GM12878 (cell line): ENCODE results near the gene GABRR3. TPM values are rescaled to one million over a fixed set of nuclear protein-coding genes. Genes with fewer than 3 reads are reported as not detected.

Experiments used
- ATAC-seq: fragments of 200-7000 bp; cut with Tn5 transposase; 3 replicates; pipeline ENCODE4 v1.9.1; 2020; ENCODE audit warnings: mild to moderate bottlenecking, moderate library complexity
- BruUV-seq: library from RNA; stranded (reverse); fragments of 400-500 nt; replicated peaks from 2 replicates; lab custom pipeline; 2021; lab: Mats Ljungman, UMichigan
- CTCF ChIA-PET: fragments of 300-600 bp; sonication (Branson Sonifier 250); formaldehyde crosslinking; extraction: SDS; loops from one replicate; lab custom pipeline; 2021; ENCODE audit warnings: inconsistent platforms; lab: Yijun Ruan, JAX
- POLR2A ChIA-PET: fragments of 350-600 bp; formaldehyde crosslinking; extraction: SDS; loops from one replicate; lab custom pipeline; 2021; ENCODE audit warnings: inconsistent platforms; lab: Charles Lee
- RAD21 ChIA-PET: fragments of 300-600 bp; sonication (Branson Sonifier 250); formaldehyde crosslinking; loops from one replicate; lab custom pipeline; 2023; ENCODE audit warnings: antibody characterized with exemption; ENCODE audit not compliant: unreplicated experiment; lab: Charles Lee
- SMC1A ChIA-PET: fragments of 300-600 bp; sonication (Branson Sonifier 250); formaldehyde crosslinking; loops from one replicate; lab custom pipeline; 2023; ENCODE audit not compliant: unreplicated experiment, uncharacterized antibody; lab: Charles Lee
- DNase-seq: peaks from one replicate; pipeline ENCODE4 v3.0.0-alpha.2; 2011; ENCODE audit warnings: low read depth, low spot score
- FAIRE-seq: peaks from 3 replicates; lab custom pipeline; 2011; peaks lifted over from hg19 to GRCh38; lab: Jason Lieb, UNC
- H2AFZ ChIP-seq: 2 replicates; pipeline ENCODE4 v1.6.0; 2011; ENCODE audit warnings: low read depth, low read length, control low read depth; ENCODE audit not compliant: control insufficient read depth
- H3K27ac ChIP-seq: 2 replicates; pipeline ENCODE4 v1.5.1; 2011; ENCODE audit warnings: control low read depth; ENCODE audit not compliant: control insufficient read depth, insufficient read depth
- H3K27me3 ChIP-seq, 2 experiments: replicated peaks in 1 of 2; 2 replicates each; pipeline versions ENCODE4 v1.6.0 to v1.6.1; 2011; ENCODE audit warnings: low read length in 1 of 2; ENCODE audit not compliant: control insufficient read depth in 2 of 2, insufficient read depth in 2 of 2
- H3K36me3 ChIP-seq, 2 experiments: 2 replicates each; pipeline ENCODE4 v1.5.1; 2011; ENCODE audit warnings: low read length in 1 of 2; ENCODE audit not compliant: control insufficient read depth in 2 of 2, insufficient read depth in 2 of 2
- H3K4me1 ChIP-seq: 2 replicates; pipeline ENCODE4 v1.6.1; 2011; ENCODE audit warnings: mild to moderate bottlenecking, low read length, moderate library complexity, mixed read lengths; ENCODE audit not compliant: control insufficient read depth, insufficient read depth
- H3K4me2 ChIP-seq: 2 replicates; pipeline ENCODE4 v1.6.0; 2011; ENCODE audit warnings: control low read depth; ENCODE audit not compliant: control insufficient read depth, insufficient read depth
- H3K4me3 ChIP-seq: fragments of 200-600 bp; sonication (generic); 2 replicates; pipeline ENCODE4 v1.5.1; 2016
- H3K79me2 ChIP-seq: 2 replicates; pipeline ENCODE4 v1.6.0; 2011; ENCODE audit warnings: low read length; ENCODE audit not compliant: control insufficient read depth, insufficient read depth
- H3K9ac ChIP-seq: 2 replicates; pipeline ENCODE4 v1.8.0; 2011; ENCODE audit warnings: low read length, control low read depth, mixed read lengths; ENCODE audit not compliant: control insufficient read depth, insufficient read depth
- H3K9me3 ChIP-seq: replicated peaks from 3 replicates; pipeline ENCODE4 v1.5.1; 2011; ENCODE audit warnings: mild to moderate bottlenecking, low read length; ENCODE audit not compliant: control insufficient read depth, insufficient read depth
- H4K20me1 ChIP-seq: 2 replicates; pipeline ENCODE4 v1.6.0; 2011; ENCODE audit not compliant: control insufficient read depth, insufficient read depth
- JUND ChIP-seq: IDR thresholded peaks from 2 replicates; pipeline ENCODE4 v1.6.1; 2012; ENCODE audit warnings: low read depth, mild to moderate bottlenecking, low read length, improper control_type of control experiment, moderate library complexity
- MEF2A ChIP-seq: IDR thresholded peaks from 2 replicates; pipeline ENCODE4 v1.6.1; 2011; ENCODE audit warnings: low read depth, mild to moderate bottlenecking, low read length, moderate library complexity; ENCODE audit not compliant: insufficient read depth
- PAX5 ChIP-seq: IDR thresholded peaks from 2 replicates; pipeline ENCODE4 v1.6.1; 2011; ENCODE audit warnings: low read depth, low read length, borderline replicate concordance
- SMC3 ChIP-seq: IDR thresholded peaks from 2 replicates; pipeline ENCODE4 v1.6.1; 2011; ENCODE audit warnings: low read length, improper control_type of control experiment, borderline replicate concordance
- WRNIP1 ChIP-seq: IDR thresholded peaks from 2 replicates; pipeline ENCODE4 v1.6.1; 2011; ENCODE audit warnings: low read depth, low read length, improper control_type of control experiment, borderline replicate concordance
- ZNF622 ChIP-seq: fragments of 450-650 bp; IDR thresholded peaks from 2 replicates; pipeline ENCODE4 v1.6.1; 2017; ENCODE audit warnings: mild to moderate bottlenecking, inconsistent platforms
- WGBS: methylation state at CpG from one replicate; pipeline ENCODE4 v1.1.6; 2016; ENCODE audit warnings: low lambda C conversion rate; ENCODE audit not compliant: insufficient replicate concordance, insufficient coverage; ENCODE audit errors: missing lambda C conversion rate; 5-methylcytosine and 5-hydroxymethylcytosine counted together
- in situ Hi-C: fragments of 300-500 bp; cut with MboI; formaldehyde crosslinking; loops from 9 replicates; pipeline ENCODE4 v1.14.3; 2018; ENCODE audit warnings: mixed read lengths
- intact Hi-C: fragments of 100-400 bp; cut with micrococcal nuclease; formaldehyde crosslinking; loops from one replicate; pipeline ENCODE4 v1.14.2; 2022; ENCODE audit not compliant: unreplicated experiment
- polyA plus RNA-seq, 11 experiments: library from polyadenylated mRNA; depleted of rRNA in 4 of 11; unstranded in 6 of 11; stranded (reverse) in 5 of 11; fragments of >200 nt; fragmentation: Nextera tagmentation in 4 of 11; fragmentation: Illumina TruSeq in 1 of 11; extraction: Ambion mirVana in 4 of 11; extraction: Trizol in 1 of 11; gene quantifications; 1 replicate in 1 of 11; 2 replicates in 10 of 11; pipeline versions ENCODE4 v1.2.1 to v1.2.3, GENCODE V29; 2011 to 2016; ENCODE audit warnings: inconsistent platforms in 2 of 11, missing spikeins in 2 of 11, low read depth in 1 of 11
- total RNA-seq, 4 experiments: library from RNA; depleted of rRNA in 3 of 4; stranded (reverse); fragments of >200 nt in 3 of 4; fragmentation: Illumina TruSeq in 1 of 4; extraction: Trizol in 1 of 4; gene quantifications; 2 replicates each; pipeline versions ENCODE4 v1.2.1 to v1.2.3, GENCODE V29; 2013 to 2021
- TF ChIP-seq, protein P1 (sequence below): IDR thresholded peaks from 2 replicates; pipeline ENCODE4 v1.6.1; 2011; ENCODE audit warnings: borderline replicate concordance, low read depth, mild to moderate bottlenecking, moderate library complexity, low read length; ENCODE audit not compliant: insufficient read depth, poor library complexity, severe bottlenecking

The GABRR3 gene
- total and polyA plus RNA-seq, 10 of the 15 experiments (the other 5 are each of a cell fraction or from before 2014, with no cell fraction given) = not detected

DNA sequence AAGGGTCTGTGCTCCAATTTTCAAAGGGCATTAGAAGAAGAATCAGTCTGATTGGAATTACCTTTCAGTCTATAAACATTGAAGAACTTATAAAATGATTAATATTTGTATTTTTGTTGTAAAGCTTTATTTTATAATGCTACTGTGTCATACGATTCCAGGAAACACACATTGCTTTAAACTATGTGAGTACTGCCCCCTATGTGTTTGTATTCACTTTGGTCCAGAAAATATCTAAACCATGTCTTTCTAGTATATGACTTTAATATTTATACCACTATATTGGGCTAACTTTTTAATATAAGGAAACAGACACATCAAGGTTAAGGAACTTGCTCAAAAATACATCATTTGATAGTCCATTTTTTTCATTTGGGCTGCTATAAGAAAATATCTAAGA is 59.6 kb downstream of the GABRR3 start:
- in situ Hi-C loops (no loop called here), intact Hi-C loops (no loop called here)
- no peak overlapping the region for H3K4me2 ChIP-seq
- RAD21 ChIA-PET = no interaction called here
- H3K36me3 ChIP-seq = no peaks in the 10 kb centered on the region
- H3K27me3 ChIP-seq = no peaks in the 10 kb centered on the region
- SMC1A ChIA-PET = interaction anchor here (0.6 kb wide), 1 partner anchor 1641 kb away, joined by 3 read pairs; no protein-coding TSS in a partner anchor
- DNase-seq (no peak), FAIRE-seq (no peak), ATAC-seq (no peak)
- H4K20me1 ChIP-seq = no peaks in the 10 kb centered on the region
- no peak overlapping the region for H2AFZ ChIP-seq
- TF ChIP-seq MEF2A (no peak), PAX5 (no peak), SMC3 (no peak), JUND (no peak), WRNIP1 (no peak), ZNF622 (no peak)
- TF ChIP-seq, protein P1, sequence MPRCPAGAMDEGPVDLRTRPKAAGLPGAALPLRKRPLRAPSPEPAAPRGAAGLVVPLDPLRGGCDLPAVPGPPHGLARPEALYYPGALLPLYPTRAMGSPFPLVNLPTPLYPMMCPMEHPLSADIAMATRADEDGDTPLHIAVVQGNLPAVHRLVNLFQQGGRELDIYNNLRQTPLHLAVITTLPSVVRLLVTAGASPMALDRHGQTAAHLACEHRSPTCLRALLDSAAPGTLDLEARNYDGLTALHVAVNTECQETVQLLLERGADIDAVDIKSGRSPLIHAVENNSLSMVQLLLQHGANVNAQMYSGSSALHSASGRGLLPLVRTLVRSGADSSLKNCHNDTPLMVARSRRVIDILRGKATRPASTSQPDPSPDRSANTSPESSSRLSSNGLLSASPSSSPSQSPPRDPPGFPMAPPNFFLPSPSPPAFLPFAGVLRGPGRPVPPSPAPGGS = no peak
- POLR2A ChIA-PET = interaction anchor here (0.5 kb wide), 1 partner anchor 225 kb away, joined by 3 read pairs; no protein-coding TSS in a partner anchor
- CTCF ChIA-PET = interaction anchor here (0.6 to 1.4 kb wide), 2 partner anchors 34 to 143 kb away, joined by 3 to 4 read pairs; no protein-coding TSS in a partner anchor
- no TSS peak for BruUV-seq
- H3K79me2 ChIP-seq = peaks cover 18% of the 10 kb centered on the region
- H3K4me1 ChIP-seq = 0 out of 2 replicates have a peak, but pooled peaks cover 3% of the 10 kb centered on the region
- no peak overlapping the region for H3K4me3 ChIP-seq
- no peak overlapping the region for H3K9ac ChIP-seq
- 57% methylated on average over 1 of the region's 1 CpG for WGBS
- H3K9me3 ChIP-seq = no peaks in the 10 kb centered on the region
- H3K27ac ChIP-seq = no peak overlapping the region
